ENCODE data around the gene YLPM1. TPM values are rescaled to one million over a fixed set of nuclear protein-coding genes. Genes with fewer than 3 reads are reported as not detected.
A peak's percentile ranks its signal among the peaks of the same experiment; 100 is the strongest.

Gene YLPM1
- total and polyA plus RNA-seq, 10 of the 15 experiments (the other 5 are each of a cell fraction or from before 2014, with no cell fraction given) = 11.1 to 48.2 (median 18.0) TPM

DNA sequence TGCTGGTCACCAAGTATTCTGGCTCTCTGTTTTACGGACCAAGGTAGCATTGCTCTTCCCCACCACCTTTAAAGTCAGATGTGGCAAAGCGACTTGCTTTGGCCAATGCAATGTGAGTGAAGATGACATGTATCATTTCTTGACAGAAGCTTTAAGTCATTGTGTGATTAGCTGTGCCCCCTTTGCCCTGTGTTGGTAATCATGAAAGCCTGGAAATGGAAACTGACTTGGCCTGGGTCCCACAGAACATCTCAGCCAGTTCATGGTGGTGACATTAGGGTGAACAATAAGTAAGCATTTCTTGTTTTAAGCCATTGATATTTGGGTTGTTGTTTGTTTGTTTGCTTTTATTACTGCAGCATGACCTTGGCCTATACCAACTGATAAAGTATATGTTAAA lies 15.9 kb upstream of the YLPM1 start:
- ATAC-seq (no peak), FAIRE-seq (peak; percentile 23), DNase-seq (ENCODE audit: low read depth, low spot score) (no peak)
- POLR2A ChIA-PET = no interaction called here
- Histone ChIP-seq H3K4me3 (no peak overlapping the region), H4K20me1 (ENCODE audit: control insufficient read depth, insufficient read depth) (no peaks in the 10 kb centered on the region), H2AFZ (ENCODE audit: control insufficient read depth, low read depth, low read length) (no peak overlapping the region), H3K4me2 (ENCODE audit: control insufficient read depth, insufficient read depth) (no peak overlapping the region), H3K9ac (ENCODE audit: control insufficient read depth, insufficient read depth, low read length) (no peak overlapping the region), H3K27ac (ENCODE audit: control insufficient read depth, insufficient read depth) (no peak overlapping the region), H3K79me2 (ENCODE audit: control insufficient read depth, insufficient read depth, low read length) (no peaks in the 10 kb centered on the region), H3K4me1 (ENCODE audit: control insufficient read depth, insufficient read depth, low read length) (no peaks in the 10 kb centered on the region), H3K27me3 (replicated peaks in 1 of 2; ENCODE audit: control insufficient read depth in 2 of 2, insufficient read depth in 2 of 2, low read length in 1 of 2) (no peaks in the 10 kb centered on the region), H3K9me3 (replicated peaks; ENCODE audit: control insufficient read depth, insufficient read depth, low read length) (no peaks in the 10 kb centered on the region), H3K36me3 (ENCODE audit: control insufficient read depth in 2 of 2, insufficient read depth in 2 of 2, low read length in 1 of 2) (no peaks in the 10 kb centered on the region)
- TF ChIP-seq FOXK2 (IDR thresholded peaks at IDR 0.05) = no peak
- TF ChIP-seq LARP7 (IDR thresholded peaks at IDR 0.05) = no peak
- TF ChIP-seq, protein P1, sequence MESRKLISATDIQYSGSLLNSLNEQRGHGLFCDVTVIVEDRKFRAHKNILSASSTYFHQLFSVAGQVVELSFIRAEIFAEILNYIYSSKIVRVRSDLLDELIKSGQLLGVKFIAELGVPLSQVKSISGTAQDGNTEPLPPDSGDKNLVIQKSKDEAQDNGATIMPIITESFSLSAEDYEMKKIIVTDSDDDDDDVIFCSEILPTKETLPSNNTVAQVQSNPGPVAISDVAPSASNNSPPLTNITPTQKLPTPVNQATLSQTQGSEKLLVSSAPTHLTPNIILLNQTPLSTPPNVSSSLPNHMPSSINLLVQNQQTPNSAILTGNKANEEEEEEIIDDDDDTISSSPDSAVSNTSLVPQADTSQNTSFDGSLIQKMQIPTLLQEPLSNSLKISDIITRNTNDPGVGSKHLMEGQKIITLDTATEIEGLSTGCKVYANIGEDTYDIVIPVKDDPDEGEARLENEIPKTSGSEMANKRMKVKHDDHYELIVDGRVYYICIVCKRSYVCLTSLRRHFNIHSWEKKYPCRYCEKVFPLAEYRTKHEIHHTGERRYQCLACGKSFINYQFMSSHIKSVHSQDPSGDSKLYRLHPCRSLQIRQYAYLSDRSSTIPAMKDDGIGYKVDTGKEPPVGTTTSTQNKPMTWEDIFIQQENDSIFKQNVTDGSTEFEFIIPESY (IDR thresholded peaks at IDR 0.05) = no peak
- TF ChIP-seq POLR2A (IDR thresholded peaks at IDR 0.05; ENCODE audit: low read depth, low read length) = no peak
- TF ChIP-seq WRNIP1 (IDR thresholded peaks at IDR 0.05; ENCODE audit: borderline replicate concordance, low read depth, low read length) = no peak
- TF ChIP-seq, protein P2, sequence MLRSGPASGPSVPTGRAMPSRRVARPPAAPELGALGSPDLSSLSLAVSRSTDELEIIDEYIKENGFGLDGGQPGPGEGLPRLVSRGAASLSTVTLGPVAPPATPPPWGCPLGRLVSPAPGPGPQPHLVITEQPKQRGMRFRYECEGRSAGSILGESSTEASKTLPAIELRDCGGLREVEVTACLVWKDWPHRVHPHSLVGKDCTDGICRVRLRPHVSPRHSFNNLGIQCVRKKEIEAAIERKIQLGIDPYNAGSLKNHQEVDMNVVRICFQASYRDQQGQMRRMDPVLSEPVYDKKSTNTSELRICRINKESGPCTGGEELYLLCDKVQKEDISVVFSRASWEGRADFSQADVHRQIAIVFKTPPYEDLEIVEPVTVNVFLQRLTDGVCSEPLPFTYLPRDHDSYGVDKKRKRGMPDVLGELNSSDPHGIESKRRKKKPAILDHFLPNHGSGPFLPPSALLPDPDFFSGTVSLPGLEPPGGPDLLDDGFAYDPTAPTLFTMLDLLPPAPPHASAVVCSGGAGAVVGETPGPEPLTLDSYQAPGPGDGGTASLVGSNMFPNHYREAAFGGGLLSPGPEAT (IDR thresholded peaks at IDR 0.05; ENCODE audit: low read depth) = no peak
- TF ChIP-seq GABPA (IDR thresholded peaks at IDR 0.05; ENCODE audit: low read depth) = no peak
- no peak for TF ChIP-seq SREBF2 (IDR thresholded peaks at IDR 0.05; ENCODE audit: low read length)
- TF ChIP-seq, protein P3, sequence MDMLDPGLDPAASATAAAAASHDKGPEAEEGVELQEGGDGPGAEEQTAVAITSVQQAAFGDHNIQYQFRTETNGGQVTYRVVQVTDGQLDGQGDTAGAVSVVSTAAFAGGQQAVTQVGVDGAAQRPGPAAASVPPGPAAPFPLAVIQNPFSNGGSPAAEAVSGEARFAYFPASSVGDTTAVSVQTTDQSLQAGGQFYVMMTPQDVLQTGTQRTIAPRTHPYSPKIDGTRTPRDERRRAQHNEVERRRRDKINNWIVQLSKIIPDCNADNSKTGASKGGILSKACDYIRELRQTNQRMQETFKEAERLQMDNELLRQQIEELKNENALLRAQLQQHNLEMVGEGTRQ (IDR thresholded peaks at IDR 0.05; ENCODE audit: borderline replicate concordance, low read depth, low read length) = no peak
- TF ChIP-seq POLR2AphosphoS5 (IDR thresholded peaks at IDR 0.05; ENCODE audit: low read length) = no peak
- CTCF ChIA-PET = no interaction called here
- 69% methylated on average over 2 of the region's 2 CpGs for WGBS (ENCODE audit: insufficient coverage, insufficient replicate concordance, low lambda C conversion rate, missing lambda C conversion rate)
- no TSS peak for BruUV-seq (replicated peaks)
- SMC1A ChIA-PET (ENCODE audit: uncharacterized antibody, unreplicated experiment) = no interaction called here
- in situ Hi-C loops (cut with MboI) = no loop called here
- RAD21 ChIA-PET (ENCODE audit: unreplicated experiment) = no interaction called here
- intact Hi-C loops (cut with micrococcal nuclease; ENCODE audit: unreplicated experiment) = no loop called here
